ENCODE data around the gene CDH26.
"Not testable (repeated sequence)": the region's sequence is repeated elsewhere in the genome, so short reads cannot be mapped to it uniquely, and the experiment has no call there.

The CDH26 gene

DNA sequence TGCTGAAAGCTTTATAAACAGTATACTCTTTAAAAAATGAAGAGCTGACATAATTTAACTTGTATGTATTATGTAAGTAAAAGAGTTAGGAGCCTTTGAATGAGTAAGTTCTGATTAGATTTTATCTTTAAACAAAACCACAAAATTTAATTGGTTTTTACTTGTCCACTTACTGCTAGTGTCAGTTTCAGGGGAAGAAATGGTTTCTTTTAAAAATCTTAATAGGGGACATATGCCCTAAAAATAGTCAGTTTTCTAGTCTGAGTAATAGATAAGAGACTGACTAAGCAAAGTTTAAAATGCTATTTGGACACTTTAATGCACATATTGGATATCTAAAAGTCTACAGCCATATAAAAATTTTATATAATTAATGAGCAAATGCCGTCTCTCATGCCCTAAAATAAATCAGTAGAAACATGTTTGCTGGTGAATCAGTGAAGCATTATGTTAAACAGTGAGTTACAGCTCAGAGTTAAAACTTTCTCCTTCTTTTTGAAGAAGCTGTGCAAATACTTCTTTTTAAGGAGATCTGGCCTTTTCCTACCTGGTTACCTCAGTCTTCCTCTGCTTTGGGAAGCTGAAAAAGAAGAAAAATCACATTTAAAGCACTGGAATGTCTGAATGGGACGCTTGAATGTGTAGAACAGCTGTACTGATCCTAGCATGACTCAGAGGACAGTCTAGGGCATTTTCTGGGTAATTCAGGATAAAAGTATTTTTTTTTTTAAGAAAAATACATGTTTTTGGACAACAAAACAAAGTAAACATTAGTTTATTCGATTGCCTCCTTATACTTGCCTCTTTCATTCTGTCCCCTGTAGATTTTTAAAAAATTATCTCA lies 55.3 kb downstream of the CDH26 start:
- no peak for DNase-seq (ENCODE audit: low spot score)

DNA sequence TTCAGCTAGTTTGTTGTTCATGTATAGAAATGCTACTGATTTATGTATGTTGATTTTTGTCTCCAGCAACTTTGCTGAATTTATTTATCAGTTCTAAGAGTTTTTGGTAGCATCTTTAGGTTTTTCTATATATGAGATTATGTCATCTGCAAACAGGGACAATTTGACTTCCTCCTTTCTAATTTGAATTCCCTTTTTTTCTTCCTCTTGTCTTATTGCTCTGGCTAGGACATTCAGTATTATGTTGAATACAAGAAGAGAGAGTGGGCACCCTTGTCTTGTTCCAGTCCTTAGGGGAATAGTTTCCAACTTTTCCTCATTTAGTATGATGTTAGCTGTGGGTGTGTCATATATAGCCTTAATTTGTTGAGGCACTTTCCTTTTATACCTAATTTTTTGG lies 58.2 kb downstream of the CDH26 start:
- DNase-seq (ENCODE audit: low spot score): no peak

DNA sequence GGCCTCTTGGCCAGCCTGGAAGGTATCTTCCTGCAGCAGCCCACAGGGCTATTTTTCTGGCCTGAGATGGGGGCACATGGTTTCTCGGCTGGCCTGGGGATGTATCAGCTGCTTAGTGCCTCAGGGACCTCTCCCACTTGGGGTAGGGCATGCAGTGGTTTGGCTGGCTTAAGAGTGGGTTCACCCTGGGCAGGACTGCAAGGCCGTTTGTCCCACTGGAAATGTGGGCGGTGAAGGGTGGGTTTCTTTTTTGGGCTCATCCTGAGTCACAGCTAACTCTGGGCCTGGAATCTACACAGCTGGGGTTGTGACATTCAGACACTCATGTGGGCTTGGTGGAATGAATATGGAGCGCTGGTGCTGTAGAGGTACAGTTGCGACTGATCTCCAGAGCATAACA lies 62.0 kb downstream of the CDH26 start:
- no peak for DNase-seq (ENCODE audit: low spot score)

DNA sequence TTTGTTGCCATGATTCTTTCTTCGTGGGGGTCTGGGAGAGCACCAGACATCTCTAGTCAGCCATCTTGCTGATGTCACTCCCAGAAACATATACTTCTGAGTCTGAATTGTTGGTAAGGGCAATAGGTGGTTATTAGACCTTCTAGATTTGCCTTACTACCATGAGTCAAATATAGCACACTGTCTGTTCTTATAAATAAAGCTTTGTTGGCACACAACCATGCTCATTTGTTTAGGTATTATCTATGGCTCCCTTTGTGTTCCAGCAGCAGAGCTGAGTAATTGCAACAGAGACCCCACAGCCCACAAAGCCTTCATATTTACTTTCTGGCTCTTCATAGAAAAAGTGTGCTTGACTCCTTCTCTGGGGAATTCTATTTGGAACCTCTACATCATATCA lies 62.9 kb downstream of the CDH26 start:
- no peak for DNase-seq (ENCODE audit: low spot score)

DNA sequence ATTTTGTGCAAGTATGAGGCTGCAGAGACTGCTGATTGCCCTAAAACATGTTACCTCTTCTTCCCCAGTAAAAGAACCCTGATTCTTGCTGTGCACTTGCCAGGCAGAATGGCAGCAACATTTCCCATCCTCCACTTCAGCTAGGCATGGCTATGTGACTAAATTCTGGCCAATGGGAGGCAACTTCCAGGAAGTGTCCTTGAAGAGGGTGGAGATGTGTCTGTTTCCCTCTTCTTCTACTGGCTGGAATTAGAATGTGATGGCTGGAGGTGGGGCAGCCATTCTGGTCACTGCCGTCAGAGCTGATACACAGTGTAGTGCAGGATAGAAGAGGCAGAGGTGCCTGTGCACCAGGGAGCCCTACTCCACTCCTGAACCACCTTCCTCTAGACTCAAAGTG lies 64.6 kb downstream of the CDH26 start:
- no peak for DNase-seq (ENCODE audit: low spot score)

DNA sequence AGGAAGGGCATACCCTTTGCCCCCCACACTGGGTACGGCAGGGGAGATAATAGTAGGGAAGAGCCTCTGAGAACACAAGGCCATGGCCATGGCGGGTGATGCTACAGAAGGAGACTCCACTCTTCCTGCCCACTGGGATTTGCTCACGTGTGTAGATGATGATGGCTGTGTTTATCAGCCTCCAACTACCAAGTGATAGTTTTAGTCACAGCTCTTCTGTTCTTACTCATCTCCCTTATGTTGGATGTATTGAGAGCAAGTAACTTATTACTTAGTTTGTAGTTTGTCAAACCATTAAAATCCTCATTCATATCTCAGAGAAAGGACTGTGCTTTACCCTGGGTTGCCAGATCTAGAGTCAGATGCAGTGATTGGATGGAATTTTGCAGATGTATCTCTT lies 66.0 kb downstream of the CDH26 start:
- no peak for DNase-seq (ENCODE audit: low spot score)

DNA sequence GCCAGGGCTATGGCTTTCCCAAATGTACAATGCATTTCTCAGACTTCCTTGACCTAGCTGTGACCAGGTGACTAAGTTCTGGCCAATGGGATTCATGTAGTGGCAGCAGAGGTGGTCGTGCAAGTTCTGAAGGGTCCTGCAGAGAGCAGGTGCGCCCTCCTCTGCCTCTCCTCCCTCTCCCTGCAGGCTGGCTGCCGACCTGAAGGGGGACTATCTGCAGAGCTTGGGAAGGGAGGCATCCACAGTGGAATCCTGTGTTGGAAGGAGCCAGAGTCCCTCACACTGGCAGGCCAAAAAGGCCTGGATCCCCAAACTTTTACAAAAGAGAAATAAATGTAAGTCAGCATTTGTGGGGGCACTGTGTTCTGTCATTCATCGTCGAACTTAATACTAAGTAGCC lies 66.6 kb downstream of the CDH26 start:
- DNase-seq (ENCODE audit: low spot score): no peak

DNA sequence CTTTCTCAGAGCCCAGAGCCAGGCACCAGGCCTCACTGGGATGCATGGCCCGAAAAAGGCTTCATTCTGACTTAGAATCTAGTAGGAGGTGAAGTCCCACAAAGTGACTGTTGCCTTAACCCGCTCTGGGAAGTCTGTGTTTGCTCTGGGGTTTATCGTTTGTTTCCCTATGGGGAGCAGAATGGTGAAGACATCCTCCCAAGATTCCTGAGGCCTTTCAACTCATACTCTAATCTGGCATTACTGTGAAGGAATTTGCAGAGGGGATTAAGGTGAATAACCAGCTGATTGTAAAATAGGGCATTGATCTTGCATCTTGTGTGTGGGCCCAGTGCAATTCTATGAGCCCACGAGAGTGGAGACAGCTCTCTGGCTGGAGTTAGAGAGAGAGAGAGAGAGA lies 67.8 kb downstream of the CDH26 start:
- DNase-seq (ENCODE audit: low spot score): no peak

DNA sequence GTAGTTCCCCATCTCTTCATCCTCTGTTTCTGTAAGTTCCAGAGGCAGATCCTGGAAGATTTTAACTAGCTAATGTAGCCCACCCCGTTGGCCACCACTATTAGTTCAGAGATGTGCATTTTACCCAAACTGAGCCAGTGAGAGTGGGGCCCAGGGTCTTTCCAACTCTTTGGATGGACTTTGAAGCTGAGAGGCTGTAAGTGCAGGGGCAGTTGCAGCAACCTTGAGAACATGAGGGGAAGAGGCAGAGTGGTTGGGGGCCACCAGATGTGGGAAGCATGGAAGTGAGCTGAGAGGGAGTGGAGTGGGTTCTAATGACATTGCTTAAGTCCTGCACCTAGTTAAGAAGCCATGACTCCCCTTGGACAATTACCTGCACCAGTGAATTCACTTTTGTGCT lies 72.2 kb downstream of the CDH26 start:
- DNase-seq (ENCODE audit: low spot score): no peak

DNA sequence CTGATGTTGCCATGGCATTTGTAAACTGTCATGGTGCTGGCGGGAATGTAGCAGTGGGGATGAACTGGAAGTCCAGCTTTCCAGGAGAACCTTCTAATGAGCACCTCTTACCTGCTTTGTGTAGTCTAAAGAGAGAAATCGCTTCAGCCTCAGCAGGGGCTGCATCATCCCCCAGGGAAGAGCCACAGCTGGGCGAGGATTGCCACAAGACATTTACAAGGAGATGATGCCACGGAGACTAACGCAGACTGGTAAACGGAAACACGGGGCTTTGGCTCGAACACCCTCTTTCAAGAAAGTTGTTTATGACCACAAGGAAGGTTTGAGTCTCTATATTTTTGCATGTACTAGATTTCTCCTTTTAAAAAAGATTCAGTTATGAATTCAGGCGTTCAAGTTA lies 72.9 kb downstream of the CDH26 start:
- no peak for DNase-seq (ENCODE audit: low spot score)

DNA sequence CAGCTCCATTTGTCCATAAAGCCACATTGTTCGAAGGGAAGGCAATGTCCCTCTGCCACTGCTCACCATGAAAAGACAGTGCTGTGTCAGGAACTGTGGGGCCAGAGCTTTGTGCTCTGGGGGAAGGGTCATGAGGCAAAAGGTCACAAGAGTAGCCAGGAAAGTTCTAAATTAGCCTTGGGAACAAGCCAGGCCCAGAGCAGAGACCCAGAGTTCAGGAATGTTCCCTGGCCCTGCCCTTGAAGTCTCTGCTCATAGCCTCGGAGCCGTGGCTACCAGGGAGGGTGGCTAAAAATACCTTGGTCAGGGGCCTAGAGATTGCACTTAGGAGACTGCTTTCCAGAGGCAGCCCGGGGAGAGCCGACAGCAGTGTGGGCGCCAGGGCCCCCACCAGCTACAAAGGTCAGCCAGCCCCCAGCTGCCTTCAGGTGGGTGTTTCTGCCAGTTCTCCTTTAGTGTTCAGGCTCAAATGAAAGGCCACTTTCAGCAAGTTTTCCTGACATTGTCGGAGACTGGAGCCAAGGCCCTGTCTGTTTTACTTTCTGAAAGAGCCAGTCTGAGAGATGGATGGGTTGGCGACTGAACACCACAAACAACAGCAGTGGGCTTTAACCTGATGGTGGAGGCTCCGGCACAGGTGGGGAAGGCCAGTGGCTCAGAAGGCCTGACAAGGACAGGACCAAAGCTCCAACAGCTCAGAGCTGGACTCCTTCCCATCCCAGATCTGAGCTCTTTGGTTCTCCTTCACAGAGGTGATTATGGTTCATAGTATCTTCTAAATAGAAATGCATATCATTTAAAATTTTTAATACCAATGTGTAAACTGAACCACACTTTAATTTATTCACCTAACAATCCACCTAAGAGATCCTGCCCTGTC lies 76.2 kb downstream of the CDH26 start:
- DNase-seq (ENCODE audit: low spot score): no peak

DNA sequence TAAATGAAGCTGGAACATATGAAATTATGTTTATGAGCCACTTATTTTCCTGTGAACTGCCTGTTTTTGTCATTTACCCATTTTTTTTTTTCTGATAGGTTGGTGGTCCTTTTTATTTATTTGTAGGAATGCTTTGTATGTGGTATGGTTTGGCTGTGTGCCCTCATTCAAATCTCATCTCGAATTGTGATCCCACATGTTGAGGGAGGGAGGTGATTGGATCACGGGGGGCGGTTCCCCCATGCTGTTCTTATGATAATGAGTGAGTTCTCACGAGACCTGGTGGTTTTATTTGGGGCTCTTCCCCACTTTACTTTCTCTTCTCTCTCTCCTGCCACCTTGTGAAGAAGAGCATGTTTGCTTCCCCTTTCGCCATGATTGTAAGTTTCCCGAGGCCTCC lies 77.3 kb downstream of the CDH26 start:
- no peak for DNase-seq (ENCODE audit: low spot score)

DNA sequence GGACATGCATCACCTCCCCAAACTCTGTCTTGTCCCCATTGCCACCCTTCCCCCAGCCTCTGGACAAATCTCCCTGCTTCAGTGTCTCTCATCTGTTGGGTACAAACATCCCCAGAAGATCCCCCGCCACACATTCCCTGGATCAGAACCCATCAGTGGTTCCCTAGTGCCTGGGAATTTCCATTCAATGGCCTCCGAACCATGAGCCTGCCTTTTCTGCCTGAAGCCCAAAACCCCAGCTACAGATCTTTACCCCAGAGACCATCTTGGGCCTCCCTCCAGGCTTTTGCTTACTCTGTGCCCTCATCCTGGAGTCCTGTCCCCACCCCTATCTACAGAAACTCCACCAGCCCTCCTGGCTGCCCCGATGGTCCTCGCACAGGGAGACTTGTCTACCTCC lies 78.1 kb downstream of the CDH26 start:
- DNase-seq (ENCODE audit: low spot score): no peak

DNA sequence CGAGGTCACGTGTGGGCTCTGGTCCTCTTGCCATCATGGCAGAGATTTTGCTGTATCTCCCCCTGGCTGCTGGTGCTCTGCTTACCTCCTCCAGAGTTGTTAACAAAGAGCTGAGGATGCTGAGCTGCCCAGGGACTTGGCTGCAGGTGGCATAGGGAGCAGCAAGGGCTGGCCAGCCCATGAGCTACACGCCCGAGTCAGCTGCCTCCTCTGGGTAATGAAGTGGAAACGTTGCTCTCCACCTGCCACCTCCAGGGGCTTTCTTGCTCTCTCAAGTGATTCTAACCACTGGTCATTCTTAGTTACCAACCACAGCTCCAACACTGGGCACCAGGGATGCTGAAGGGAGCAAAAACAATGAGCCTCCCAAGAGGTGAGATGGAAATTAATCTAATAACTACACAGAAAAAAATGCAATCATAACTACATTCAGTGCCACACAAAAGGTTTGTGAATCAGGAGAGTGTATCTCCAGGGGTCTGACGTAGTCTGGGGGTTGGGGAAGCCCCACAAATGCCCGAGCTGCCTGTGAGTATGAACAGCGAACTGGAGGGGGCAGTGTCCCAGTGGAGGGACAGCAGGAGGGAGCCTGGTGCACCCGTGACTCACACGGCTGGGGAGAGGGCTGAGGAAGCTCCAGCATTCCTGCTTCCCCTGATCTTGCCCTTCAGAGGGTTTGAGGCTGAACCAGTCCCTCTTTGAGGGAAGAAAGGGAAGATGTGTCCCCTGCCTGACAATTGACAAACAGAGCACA lies 78.7 kb downstream of the CDH26 start:
- peak; percentile 27 for DNase-seq (ENCODE audit: low spot score)

DNA sequence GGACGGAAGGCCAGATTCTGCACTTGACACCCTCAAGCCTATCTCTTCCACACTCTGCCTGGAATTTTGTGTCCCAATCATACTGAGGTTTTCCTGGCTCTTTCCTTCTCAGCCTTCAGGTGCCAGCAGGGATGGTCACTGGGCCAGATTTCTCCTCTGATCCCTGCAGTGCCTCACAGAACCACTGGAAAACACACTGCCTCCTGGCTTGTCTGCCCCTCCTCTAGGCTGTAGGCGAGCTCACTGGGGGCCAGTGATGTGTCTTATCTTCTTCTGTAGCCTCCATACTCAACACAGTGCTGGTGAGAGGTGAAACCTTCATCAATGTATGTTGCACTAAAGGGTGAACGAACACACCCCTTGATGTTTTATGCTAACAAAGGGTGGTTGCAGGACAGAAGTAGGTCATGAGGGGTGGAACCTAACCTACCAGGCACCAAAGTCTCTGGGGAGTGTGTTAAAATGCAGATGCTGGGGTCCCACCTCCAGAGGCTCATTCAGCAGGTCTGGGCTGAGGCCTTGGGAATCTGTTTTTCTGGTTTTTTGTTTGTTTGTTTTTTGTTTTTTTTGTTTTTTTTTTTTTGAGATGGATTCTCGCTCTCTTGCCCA lies 80.3 kb downstream of the CDH26 start:
- DNase-seq (ENCODE audit: low spot score): no peak

DNA sequence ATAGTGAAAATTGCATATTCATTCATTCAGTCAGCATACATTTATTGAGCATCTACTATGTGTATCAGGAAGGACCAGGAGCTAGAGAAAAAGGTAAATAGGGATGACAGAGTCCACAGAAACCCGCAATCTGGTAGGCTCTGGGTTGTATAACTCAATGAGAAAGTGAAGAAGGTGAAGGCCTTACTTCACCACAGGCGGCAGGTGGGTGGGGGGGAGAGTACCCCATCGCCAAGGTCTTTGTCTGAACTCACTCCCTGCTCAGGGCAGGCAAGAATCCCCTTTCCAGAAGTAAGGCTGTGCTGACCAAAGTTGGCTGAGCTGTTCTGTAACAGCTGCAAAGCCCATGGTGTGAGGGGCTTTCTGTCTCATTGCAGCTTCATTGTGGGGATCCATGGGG lies 81.3 kb downstream of the CDH26 start:
- no peak for DNase-seq (ENCODE audit: low spot score)

DNA sequence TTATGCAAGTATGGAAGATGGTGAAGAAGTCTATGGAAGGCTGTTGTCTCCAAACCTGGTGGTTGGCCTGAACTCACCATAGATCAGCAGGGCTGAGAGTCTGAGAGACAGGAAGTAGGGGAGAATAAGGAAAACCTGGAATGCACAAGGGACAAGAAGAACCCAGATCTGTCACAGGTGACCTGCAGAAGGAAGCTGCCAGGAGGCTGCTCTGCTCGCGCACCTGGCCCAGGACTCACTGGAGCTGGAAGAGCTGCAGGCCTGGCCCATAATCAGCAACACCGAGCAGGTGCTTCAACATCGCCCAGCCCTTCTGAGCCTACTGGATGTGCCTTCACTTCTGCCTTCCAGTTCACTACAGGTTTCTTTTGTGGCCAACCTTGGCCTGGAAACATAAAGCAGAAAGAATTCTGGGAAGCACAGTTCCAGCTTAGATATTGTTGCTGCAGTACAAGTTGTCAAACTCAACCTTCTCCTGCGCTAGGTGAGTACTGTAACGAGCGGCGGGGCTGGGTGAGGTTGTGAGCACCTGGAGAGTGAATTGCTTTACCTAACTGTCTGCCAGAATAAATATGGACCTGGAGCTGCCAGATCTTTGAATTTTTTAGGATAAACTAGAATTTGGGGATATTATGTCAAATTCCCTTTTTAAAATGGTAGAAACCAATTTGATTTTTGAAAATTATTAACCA lies 82.4 kb downstream of the CDH26 start:
- DNase-seq (ENCODE audit: low spot score): no peak

DNA sequence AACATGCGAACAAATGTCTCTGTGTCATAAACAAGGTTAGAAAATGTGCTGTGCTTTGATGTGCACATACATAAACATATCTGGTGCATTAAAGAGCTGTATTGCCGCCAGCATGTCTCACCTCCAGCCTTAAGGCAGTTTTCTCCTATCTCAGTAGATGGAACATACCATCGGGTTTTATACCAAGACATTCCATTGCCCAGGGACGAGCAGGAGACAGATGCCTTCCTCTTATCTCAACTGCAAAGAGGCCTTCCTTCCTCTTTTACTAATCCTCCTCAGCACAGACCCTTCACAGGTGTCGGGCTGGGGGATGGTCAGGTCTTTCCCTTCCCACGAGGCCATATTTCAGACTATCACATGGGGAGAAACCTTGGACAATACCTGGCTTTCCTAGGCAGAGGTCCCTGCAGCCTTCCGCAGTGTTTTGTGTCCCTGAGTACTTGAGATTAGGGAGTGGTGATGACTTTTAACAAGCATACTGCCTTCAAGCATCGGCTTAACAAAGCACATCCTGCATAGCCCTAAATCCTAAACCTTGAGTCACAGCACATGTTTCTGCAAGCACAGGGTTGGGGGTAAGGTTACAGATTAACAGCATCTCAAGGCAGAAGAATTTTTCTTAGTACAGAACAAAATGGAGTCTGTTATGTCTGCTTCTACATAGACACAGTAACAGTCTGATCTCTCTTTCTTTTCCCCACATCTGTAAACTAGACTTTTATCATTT lies 83.4 kb downstream of the CDH26 start:
- not testable (repeated sequence) for DNase-seq (ENCODE audit: low spot score)

DNA sequence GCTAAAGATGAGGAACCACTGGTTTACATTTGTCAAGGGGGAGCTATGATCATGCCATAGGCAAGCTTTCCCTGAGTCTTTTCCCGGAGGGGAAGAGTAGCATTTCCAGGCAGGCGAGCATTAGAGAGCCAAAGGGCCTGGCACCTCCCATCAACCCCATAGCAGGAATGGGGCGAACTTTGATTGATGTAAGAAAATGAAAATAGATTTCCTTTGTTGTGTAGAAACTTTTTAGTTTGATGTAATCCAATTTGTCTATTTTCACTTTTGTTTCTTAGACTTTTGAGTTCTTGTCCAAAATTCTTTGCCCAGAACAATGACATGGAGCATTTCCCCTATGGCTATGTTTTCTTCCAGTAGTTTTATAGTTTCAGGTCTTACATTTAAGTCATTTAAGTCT lies 85.2 kb downstream of the CDH26 start:
- DNase-seq (ENCODE audit: low spot score): no peak

DNA sequence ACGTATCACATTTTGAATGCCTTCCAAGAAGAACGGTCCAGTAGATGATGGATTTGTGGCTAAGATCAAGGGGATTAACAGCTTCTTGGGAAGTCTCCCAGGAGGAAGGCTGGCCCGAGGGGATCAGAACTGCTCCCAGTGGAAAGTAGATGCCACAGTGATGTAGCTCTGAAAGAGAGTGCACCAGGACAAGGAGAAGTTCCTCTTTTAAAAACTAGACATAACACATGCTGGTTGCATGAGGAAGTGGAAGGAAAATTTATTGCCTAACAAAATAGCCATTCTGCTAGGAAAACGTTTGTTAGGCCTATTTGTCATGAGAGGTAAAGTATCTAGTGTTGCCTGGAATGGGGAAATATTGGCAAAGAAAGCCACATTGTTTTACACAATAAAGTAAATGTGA lies 87.8 kb downstream of the CDH26 start:
- no peak for DNase-seq (ENCODE audit: low spot score)

DNA sequence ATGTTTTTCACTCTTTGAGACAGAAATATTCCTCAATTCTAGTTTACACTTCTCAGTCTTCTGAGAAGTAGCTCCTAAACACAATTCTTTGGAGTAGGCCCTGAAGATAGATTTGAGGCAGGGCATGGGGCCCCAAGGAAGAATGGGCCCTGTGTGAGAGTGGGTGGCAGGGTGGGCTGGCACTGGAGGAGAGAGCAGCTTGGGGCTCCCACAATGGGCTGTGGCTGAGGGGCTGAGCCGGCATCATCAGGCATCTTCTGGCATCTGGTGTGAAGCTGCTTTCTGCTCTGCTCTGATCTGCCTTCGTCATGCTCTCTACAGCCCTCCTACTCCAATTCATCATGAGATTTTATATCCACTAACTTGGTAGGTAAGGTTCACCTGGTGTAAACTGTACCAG lies 88.2 kb downstream of the CDH26 start:
- DNase-seq (ENCODE audit: low spot score): no peak
